ENCODE measurements around the gene TADA2A.

DNA sequence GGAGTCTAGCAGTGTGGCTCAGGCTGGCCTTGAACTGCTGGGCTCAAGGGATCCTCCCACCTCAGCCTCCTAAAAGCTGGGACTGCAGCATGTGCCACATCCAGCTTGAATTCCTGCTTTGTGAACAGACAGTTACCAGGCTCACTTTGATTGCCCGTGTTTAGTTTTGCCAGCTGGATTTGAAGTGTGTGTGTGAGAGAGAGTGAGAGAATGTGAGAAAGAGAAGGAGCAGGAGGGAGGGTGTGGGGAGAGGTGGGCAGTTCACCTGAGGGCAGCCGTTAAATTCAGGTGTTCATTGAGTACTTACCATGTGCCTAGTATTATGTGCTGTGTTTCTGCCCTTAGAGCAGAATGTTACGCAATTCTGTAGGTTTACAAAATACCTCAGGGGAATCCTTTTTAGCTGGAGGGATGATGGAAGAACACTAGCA, 87.7 kb downstream of the TADA2A start:
- TF ChIP-seq SMC3 (IDR thresholded peaks at IDR 0.05): no peak
- TF ChIP-seq ZNF302 (CRISPR knock-in tag; IDR thresholded peaks at IDR 0.05): no peak
- TF ChIP-seq GATA3 (IDR thresholded peaks at IDR 0.05; ENCODE audit: borderline replicate concordance): no peak
- no peak for TF ChIP-seq MAFK (IDR thresholded peaks at IDR 0.05; ENCODE audit: partially characterized antibody)
- no peak for TF ChIP-seq CTCF (IDR thresholded peaks at IDR 0.05)
